NCI-H146 (cell line): ENCODE data around the gene KCTD10.
"Not testable (repeated sequence)": the region's sequence is repeated elsewhere in the genome, so short reads cannot be mapped to it uniquely, and the experiment has no call there.

Experiments
- DNase-seq: peaks from one replicate; lab custom pipeline; 2025; lab: John Stamatoyannopoulos, UW

KCTD10 gene

DNA sequence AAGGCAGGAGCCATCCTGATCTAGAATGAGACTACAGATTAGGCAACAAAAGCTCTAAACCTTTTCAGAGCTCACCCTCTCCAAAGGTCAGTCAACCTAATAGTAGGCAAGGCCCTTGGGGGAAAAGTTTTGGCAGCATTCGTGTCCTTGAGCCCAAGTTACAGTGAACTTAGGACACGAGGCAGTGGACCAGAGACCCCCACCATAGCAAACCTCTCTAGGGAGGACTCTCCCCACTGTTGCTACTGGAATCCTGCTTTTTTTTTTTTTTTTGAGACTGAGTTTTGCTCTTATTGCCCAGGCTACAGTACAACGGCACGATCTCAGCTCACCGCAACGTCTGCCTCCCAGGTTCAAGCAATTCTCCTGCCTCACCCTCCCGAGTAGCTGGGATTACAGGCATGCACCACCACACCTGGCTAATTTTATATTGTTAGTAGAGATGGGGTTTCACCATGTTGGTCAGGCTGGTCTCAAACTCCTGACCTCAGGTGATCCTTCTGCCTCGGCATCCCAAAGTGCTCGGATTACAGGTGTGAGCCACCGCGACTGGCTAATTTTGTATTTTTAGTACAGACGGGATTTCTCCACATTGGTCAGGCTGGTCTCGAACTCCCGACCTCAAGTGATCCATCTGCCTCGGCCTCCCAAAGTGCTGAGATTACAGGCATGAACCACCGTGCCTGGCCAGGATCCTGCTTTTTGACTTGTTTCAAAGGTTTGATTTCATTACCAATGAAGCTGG is 3.4 kb downstream of the KCTD10 start:
- not testable (repeated sequence) for DNase-seq

DNA sequence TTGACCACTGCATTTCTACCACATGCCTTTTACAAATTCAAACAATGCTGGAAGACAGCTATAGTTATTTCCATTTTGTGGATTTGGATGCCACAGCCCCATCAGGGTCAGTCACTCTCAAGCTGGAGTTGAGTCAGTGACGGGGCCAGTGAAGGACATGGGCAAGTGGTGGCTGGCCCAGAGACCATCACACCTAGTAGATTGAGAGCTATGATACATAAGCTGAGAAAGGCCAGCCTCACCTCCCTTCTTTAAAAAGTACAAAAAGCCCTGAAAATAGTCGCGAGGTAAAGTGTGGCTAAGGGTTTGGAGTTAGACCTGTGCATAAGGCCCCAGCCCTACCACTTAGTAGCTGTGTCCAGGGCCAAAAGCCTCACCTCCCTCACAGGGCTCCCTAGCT is 4.1 kb downstream of the KCTD10 start:
- no peak for DNase-seq

DNA sequence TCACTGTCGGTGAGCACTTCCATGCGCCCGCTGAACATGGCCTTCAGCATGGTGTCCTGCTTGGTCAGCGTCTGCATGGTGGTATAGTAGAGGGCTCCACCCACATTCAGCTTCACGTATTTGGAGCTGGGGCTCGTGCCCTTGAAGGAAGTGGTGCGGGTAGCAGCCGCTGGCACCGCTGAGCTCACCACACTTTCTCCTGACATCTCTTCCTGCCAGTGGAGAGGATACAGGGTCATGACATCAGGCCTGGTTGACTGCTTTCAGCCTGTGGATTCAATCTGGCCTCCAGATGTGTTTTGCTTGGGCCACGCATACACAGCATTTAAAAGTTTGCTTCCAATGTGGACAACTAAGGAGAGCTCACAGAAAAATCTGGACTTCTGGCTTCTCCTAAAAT is 7.6 kb downstream of the KCTD10 start:
- no peak for DNase-seq

DNA sequence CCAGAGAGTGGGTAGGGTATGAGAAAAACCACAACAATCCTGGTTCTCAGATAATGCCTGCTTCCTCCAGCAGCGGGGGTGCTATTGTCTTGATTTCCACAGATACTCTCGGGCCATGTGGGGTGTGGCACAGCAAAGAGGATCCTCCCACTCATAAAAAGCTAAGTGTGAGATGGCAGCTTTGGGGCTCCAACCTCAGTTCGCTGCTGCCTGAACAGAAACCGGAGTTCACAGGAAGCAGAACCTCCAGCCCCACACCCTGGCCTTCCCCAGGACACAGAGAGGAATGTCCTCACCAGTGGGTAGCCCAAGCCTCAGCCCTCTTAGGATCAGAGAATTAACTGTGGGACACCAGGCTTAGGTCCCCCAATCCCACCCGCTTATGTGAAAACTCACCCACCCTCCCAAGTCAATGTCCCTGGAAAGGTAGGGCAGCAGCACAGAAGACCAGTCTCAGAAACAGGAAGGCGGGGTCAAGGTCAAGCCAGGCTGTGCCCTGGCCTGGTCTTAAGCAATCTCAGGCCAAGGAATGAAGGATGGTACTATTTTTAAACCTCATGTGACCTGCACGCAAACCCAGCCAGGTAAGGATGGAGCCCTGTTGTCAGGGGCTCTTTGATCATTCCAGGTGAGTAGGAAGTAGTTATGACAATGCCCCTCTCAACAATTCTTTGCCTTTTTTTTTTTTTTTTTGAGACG is 9.0 kb downstream of the KCTD10 start:
- no peak for DNase-seq

DNA sequence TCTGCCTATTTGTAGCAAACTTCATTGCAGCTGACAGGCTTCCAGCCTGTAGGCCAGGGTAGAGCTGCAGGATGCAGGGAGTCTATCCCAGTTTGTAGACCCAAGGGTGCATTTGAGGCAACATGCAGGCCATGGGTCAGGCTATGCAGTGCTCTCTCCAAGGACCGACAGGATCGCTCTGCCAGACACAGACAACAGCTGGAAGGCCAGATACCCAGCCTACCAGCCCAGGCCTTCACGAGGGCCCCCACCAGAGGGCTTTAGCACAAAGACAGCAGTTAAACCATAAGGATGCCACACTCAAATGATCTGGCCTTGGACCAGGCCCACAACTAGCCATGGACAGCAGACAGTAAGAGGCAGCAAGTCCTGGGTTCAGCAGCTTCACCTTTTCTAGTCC is 10.3 kb downstream of the KCTD10 start:
- DNase-seq, result no peak

DNA sequence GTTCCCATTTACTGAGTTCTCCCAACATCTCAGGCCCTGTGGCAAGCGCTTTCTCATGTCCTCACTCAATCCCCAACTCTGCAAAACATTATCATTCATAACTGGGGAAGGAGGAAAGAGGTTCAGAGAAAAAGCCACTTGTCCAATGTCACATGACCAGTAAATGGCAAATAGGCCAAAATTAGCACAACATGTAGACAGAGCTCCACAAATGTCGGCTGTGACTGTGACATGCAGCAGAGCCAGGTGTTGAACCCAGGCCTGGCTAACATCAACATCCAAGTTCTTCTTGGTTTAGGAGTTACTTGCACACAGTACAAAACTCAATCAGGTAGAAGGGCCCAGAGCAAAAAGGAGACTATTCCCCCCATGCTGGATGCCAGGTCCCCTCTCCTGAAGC is 10.8 kb downstream of the KCTD10 start:
- DNase-seq, result no peak

DNA sequence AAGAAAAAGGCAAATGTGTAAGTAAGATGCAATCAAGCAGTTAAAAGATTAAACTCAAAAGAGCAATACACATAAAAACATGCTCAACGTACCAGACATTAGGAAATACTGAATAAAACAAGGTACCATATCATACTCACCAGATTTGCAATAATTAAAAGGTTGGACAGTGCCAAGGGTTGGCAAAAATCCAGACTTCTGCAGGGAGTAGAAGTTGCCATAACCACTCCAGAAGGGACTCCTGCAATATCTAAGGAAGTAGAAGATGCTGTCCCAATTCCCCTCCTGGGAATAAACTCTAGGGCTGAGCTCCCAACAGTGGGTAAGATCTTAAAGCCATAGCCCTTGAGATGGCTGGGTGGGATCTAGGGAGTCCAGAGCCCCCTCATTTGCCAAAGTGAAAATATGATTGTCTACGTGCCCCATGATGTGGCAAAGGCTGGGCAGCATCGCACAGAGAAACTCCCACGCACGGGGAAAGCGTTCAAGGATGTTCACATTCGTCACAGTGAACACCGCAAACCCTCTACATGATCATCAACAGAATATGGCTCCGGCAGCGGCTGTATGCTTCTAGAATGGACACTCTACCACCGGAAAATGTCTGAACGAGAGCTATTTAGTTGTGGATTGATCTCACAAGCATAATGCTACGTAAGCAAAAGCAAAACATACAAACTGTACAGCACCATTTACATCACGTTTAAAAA is 12.3 kb downstream of the KCTD10 start:
- no peak for DNase-seq

DNA sequence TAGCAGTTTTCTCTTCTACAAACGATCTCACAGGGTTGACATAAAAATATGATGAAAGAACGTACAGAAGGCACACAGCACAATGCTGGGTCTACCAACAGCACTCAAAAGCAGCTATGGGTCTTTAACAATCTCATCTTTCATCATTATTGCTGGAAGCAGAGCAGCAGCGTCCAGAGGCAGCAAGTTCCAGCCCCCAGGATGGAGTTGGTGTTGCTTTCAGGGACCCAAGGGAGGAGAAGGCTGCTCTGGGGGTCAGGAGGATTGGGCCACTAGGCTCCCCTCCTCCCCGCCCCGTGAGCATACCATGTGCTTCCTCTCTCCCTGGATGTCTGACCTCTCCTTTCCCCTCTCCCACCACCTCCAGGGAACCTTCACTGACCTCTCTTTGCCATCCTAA is 13.3 kb downstream of the KCTD10 start:
- no peak for DNase-seq

DNA sequence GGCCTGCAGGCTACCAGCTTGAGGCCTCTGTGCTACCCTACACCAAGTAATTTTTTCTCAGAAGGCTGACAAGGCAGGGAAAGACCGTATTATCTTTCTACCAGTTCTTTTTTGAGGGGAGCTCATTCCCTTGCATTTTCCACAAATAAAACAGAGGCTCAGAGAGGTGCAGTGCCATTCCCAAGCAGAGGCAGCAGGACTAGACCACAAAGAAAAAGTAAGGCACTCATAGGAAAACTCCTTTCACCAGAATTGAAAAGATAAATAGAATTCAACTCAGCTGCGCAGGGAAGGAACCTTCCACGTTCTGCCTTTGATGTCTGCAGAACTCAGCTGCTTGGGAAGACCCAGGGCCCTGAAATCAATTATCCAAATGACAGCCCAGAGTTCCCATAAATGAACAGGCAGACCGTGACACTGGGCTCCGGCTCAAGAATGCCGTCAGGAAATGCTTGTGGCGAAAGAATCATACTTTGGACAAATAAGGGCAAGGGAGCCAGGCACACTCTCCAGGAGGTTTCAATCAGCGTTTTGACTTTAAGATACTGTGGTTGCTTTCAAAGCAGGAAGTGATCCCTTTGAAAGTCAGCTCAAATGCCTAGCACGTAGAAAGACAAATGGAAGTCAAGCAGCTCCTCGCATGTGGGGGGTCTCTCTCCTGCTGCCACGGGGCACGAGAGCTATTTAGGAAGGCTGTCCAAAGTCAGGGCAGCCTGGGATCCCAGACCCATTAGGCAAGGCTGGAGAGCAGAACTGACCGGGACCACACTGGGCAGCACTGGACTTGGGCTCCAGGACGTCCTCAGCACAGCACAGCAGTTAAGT is 14.0 kb downstream of the KCTD10 start:
- DNase-seq, result no peak

DNA sequence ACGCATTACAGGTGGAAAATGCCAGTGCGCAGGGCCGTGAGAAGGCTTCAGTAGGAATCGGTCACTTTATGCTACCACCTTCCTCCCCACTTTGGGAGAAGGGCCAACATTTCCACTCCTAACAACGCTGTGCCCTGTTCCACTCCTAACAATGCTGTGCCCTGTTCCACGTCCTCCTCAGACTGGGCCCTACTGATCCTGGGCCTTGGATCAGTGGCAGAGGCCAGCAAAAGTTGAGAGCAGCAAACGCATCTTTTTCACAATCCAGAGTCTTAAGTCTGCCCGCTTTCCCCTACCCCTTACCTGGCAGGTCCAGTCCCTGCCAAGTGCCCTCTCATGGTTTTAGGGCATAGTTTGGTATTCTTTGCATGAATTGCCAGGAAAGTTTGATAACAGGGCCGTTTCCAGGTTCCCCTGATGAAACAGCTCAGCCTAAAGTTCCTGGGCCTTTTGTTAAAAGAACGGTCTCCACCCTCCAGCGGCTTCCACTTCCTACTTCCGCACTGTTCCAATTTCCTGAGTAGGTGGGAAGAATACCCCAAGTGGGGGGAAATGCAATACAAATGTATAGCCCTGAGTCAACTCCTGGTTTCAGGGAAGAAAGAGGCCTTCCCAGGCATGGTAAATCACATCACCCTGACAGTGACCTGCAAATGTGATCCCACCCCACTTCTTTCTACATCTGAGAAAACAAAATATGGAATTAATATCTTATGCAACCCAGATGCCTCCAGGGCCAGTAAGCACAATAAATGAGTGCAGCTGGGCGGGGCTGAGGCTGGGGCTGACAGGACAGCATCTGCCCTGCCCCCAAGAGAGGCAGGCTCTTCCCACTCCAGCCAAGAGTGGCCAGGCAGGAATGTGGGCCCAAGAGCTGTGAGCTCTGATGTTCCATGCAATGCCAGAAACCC is 15.0 kb downstream of the KCTD10 start:
- DNase-seq, result no peak

DNA sequence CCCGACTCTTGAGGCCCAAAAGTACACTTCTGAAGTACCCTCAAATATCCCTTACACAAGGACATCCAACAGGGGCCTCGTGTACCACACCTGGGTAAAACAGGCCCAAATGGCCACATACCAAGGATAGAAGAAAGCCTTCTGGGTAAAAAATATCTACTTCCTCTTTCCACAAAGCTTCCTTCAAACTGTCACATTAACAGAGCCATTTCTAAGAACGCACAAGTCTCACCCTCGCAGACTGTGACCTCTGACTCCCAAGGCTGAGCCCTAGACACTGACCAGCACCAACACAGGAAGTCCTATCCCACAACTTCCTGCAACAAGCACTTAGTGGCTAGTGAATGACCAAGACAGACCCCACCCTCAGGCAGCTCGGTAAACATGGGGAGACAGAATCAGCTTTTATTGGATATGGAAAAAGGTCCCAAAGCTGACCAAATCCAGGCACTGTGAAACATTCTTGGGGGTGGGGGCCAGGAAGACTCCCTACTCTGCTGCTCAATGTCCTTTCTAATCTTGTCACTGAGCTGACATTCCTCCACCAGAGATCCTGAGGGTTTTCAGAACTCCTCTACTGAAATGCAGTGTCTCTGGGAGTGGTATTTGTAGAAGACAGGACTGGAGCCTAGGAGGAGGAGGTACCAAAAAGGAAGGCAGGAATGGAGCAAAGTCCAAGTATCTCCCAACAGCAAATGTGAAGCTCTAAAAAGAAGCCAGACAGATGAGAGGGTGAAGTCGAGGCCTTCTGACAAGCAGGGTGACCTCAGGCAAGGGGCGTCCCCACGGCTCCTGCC is 15.9 kb downstream of the KCTD10 start:
- no peak for DNase-seq

DNA sequence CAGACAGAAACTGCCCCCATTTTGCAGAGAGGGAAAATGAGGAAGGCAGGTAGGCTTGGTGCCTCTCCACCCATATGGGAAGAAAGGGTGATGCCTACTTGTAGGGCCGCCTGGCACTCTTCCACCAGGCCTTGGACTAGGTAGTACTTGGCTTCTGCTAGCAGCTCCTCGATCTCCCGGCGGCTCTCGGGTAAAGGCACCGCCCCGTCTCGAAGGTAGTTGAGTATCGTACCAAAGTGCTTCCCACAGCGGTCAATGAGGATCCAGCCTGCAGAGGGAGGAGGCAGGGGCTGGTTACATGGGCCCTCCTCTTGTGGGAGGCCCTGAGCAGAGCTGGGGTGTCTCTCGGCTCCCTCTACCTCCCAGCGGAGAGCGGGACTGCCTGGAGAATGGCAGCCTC is 16.6 kb downstream of the KCTD10 start:
- no peak for DNase-seq

DNA sequence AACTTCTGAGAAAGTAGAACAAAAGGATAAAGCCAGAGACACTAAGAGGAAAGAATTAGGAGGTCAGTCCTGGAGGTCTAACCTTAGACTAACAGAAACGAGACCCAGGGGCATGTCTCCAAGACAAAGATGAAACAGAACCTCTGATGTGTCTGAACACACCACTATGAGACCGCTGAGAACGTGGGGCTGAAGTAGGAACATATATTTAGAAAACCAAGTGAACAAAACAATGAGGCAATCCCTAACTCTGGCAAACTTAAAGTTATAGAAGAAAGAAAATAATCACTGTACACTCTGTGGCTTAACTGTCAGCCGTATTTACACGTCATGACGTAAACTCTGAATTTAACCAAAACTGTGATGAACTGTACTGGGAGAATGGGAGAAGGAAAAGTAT is 17.9 kb downstream of the KCTD10 start:
- no peak for DNase-seq

DNA sequence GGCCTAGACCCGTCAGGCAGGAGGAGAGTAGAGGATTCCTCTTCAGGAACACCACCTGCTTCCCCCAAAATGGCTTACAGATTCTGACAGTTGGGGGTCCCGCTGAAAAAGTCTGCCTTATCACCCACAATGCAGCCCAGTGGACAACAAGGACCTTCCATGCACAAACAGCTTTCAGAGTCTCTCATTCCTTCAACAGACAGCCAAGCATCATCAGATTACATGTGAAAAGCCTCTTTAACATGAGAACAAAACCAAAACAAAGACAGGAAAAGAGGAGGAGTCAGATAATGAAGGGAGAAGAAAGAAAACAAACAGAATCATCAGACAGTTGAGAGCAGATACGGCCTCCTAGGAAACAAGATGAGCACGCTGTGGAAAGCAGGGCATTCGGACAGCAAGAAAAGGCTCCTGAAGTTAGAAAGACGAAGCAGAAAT is 18.3 kb downstream of the KCTD10 start:
- no peak for DNase-seq

DNA sequence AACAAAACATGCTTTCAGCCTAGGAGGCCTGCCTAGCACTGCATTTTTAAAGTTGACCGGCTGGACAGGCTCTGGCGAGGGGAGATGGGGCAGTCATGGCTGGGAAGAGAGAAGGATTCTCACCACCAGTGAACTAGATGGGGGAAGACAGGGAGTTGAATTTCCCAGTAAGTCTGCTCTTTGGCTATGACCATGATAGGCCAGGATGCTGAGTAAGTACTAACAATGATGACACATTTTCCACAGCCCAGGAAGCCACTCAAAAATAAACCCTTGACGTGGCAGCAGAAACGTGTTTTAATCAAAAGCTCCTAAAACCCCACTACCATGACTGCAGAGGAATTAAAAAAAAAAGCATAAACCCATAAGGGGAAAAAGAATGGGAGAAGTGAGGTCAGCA is 19.0 kb downstream of the KCTD10 start:
- no peak for DNase-seq

DNA sequence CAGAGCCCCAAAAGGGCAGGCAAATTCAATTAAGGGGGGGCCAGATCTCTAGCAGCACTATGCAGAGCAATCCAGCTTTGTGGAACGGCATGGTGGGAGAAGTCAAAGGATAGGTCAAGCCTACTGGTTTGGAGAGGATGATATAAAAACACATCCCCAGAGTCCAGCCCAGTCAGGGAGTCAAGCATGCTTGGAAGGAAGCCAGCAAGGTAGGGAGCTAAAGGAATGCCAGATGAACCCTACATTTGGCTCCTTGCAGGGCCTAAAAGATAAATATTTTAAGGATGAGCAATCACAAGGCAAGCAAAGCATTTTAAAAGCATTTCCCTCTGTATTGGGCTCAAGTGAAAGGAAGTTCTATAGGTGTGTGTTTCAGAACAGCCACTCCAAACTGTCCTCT is 21.4 kb downstream of the KCTD10 start:
- DNase-seq, result no peak

DNA sequence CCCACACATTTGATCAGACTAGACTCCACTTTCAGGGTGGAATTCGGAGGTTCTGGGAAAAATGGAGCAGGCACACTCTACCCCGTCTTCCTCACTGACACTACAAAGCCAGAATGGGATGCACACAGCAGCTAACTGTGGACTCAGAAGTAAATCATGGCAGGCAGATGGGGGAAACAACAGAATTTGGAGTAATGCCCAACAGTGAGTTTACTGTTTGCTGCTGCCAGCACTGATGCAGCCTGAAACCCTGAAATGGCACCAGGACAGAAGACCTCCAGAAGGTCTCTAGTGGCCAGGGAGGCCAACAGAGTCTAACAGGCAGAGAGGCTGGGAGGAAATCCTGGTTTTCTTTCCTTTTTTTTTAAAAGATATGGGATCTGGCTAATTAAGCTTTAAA is 24.6 kb downstream of the KCTD10 start:
- DNase-seq, result no peak

DNA sequence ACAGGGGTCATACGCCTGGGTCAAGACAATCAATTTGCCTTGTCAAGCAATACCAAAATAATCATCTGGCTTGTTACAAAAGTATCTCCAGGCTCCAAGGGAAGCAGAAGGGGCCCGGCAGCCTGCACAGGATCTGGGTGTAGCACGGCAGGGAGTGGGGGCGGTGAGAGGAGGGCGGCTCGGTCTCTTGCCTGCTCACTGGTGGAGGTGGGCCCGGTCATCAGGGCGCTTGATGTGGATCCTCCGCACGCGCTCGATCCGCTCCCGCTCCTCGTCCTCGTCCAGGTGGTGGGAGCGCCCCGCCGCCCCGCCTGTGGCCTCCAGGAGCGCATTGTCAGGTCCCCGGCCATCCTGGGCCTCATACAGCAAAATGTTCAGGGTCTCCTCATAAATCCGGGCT is 25.7 kb downstream of the KCTD10 start:
- no peak for DNase-seq

DNA sequence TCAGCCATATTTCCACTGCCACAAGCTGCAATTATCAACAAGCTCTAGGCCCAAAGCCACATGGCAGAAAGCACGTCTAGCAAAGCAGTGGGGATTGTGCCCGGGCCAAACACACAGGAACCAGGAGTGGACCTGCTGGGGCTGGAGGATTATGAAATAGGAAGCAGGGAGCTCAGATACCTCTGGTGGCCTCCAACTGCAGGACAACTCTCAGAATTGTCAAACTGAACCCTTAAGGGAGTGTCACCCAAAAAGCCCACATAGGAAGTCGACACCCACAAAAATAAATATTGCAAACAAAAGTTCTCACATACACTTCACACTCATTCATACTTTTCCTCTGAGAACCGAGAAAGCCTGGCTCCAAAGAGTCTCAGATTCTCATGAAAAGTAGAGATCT is 26.1 kb downstream of the KCTD10 start:
- DNase-seq, result no peak

DNA sequence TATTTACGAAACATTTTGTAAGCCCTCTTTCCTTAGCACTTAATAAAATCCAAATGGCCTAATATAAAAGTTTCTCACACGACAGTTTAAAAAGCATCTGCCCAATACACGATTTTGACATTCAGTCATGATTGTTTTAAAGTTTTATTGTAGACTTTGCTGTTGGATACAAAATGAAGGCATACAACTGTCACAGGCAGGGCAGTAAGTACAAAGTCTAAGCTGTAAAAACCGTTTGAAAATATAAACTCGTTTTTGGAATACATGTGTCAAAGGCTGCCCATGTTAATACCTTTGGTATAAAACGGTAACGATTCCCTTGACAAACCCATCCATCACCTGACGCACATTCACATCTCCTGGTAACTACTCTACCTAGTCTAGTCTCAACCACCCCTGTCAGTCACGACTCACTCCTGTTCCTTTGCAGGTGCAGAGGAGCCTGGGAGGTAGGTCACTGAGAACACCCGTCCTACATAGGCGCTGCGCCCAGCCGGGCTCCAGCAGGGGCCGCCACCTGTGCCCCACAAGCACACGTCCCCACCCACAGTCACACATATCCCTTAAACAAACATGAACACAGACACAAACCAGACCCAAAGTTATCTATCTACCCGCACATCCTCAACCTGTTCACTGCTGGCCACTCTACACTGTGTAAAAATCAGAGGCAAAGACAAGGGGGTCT is 27.1 kb downstream of the KCTD10 start:
- no peak for DNase-seq
